NCI-H748 treated with DMSO at 0.1 percent for 48 hours (cell line): ENCODE data around the gene JAKMIP2.
"Not testable (repeated sequence)": the region's sequence is repeated elsewhere in the genome, so short reads cannot be mapped to it uniquely, and the experiment has no call there.

Experiments used
- DNase-seq: peaks from one replicate; lab custom pipeline; 2025; lab: John Stamatoyannopoulos, UW

The JAKMIP2 gene

GRCh38 chr5:147555176-147555575, 227.4 kb downstream of the JAKMIP2 start:
- DNase-seq = no peak

GRCh38 chr5:147554261-147554817, 228.2 kb downstream of the JAKMIP2 start:
- peak; percentile 27 for DNase-seq

DNA sequence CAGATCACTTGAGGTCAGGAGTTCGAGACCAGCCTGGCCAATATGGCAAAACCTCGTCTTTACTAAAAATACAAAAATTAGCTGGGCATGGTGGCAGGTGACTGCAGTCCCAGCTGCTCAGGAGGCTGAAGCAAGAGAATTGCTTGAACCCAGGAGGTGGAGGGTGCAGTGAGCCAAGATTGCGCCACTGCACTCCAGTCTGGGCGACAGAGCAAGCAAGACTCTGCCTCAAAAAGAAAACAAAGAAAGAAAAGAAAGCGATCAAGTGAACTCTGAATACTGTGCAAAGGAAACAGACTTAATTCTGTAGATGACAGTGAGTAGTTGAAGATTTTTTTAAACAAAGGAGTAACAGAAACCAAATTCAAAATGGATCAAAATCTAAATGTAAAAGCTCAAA, 228.7 kb downstream of the JAKMIP2 start:
- not testable (repeated sequence) for DNase-seq

DNA sequence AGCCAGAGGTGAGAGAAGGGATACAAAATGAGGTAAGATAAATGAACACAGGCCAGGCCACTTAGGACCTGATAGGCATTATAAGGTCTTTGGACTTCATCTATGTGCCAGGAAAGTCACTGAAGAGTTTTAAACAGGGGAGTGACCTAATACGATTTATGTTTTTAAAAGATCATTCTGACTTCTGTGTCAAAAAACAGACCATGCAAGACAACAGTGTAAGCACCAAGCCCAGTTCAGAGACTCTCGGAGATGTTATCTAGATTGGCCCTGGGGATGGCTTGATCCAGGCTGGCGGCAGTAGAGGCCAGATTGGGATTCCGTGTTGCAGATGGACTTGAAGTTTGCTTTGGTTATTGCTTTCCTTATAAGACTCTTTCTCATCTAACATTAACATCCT, 229.6 kb downstream of the JAKMIP2 start:
- no peak for DNase-seq

DNA sequence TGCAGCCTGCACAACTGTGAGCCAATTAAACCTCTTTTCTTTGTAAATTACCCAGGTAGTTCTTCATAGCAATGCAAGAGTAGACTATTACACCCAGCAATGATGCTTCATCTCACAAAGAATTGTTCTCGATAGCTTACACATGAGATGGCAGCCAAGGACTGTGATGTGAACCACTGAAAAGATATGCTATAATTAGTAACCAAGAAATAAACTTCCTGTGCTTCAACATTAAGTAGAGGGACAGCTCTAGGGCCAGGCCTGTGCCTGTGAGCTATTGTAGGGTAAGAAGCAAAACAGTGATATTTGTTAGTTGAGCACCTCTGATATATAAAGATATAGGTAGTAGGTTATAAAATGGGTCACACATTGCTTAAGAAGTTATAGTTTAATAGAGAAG, 230.9 kb downstream of the JAKMIP2 start:
- DNase-seq = no peak

DNA sequence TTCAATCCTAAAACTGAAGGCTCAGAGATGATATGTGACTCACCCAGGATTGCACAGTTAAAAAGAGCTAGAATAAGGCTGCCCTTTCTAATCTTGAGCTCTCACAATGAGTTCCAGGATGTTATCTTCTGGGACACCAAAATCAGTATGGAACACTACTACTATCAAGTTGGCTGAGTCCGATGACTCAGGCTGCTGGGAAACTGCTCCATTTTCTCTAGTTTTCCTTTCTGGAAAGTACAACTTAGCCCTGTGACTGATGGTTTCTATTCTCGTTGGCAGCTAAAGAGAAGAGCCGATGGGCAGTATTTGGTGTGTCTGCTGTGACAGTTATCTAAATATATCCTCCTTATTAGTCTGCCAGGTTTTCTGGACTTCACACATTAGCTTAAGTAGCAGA, 234.8 kb downstream of the JAKMIP2 start:
- DNase-seq = no peak

DNA sequence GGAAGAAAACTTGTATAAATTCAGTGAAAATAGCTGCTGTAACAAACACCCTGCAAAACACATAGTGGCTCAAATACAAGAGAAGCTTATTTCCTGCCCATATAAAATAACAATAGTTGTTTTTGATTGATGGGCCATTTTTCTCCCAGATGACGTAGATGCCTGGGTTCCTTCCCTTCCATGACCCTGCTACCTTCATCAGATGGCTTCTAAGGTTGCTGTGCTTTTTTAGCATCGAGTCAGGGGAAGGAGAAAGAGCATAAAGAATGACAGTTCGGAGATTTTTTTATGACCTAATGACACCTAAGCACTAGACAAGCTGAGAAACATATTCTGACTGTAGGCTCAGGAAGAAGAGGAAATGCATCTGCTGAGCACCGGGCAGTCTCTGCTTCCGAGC, 238.0 kb downstream of the JAKMIP2 start:
- no peak for DNase-seq

DNA sequence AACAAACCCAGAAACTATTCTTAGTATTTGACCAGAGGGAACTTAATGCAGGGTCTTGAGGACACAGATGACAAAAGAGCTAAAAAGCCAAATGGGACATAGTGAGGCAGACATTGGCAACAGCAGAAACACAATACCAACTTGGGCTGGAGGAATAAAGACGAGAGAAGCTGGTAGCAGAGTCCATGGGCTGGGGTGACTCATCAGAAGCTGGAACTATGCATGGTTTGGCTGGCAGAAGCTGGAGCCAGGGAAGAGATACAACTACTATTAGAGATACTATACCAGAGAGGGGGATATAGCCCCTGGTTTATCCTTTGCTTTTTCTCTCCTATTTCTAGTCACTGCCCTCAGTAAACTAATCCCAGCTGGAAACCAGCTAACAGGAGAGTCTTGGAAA, 243.5 kb downstream of the JAKMIP2 start:
- no peak for DNase-seq

GRCh38 chr5:147538236-147538635, 244.3 kb downstream of the JAKMIP2 start:
- DNase-seq = no peak
